ENCODE data around the gene SEMA4C.

Gene SEMA4C

GRCh38 chr2:96869822-96870625 is at the start of gene SEMA4C:
TSS of gene SEMA4C (minus strand) at chr2:96870080. CDS start at chr2:96867886, 2,194 bp downstream.
- peak in 1 of 3 experiments; percentile 40 for DNase-seq (ENCODE audit: low read depth in 3 of 3)

- no peak for DNase-seq (ENCODE audit: low read depth in 3 of 3)
Observed at GRCh38 chr2:96918754-96919550, 49.1 kb upstream of the SEMA4C start.

- no peak for DNase-seq (ENCODE audit: low read depth in 3 of 3)
Observed at GRCh38 chr2:96918092-96918753, 48.3 kb upstream of the SEMA4C start.

GRCh38 chr2:96916646-96917543 is 47.0 kb upstream of the SEMA4C start:
- no peak for DNase-seq (ENCODE audit: low read depth in 3 of 3)

- no peak for DNase-seq (ENCODE audit: low read depth in 3 of 3)
Observed at GRCh38 chr2:96916156-96916630, 46.3 kb upstream of the SEMA4C start.

GRCh38 chr2:96914332-96914731 is 44.5 kb upstream of the SEMA4C start:
- no peak for DNase-seq (ENCODE audit: low read depth in 3 of 3)

GRCh38 chr2:96913398-96914202 is 43.7 kb upstream of the SEMA4C start:
- peak in 1 of 3 experiments; percentile 29 for DNase-seq (ENCODE audit: low read depth in 3 of 3)

- no peak for DNase-seq (ENCODE audit: low read depth in 3 of 3)
Observed at GRCh38 chr2:96913117-96913397, 43.2 kb upstream of the SEMA4C start.

GRCh38 chr2:96912346-96913116 is 42.7 kb upstream of the SEMA4C start:
- no peak for DNase-seq (ENCODE audit: low read depth in 3 of 3)

- DNase-seq (ENCODE audit: low read depth in 3 of 3) = no peak
Observed at GRCh38 chr2:96909611-96910021, 39.7 kb upstream of the SEMA4C start.

- no peak for DNase-seq (ENCODE audit: low read depth in 3 of 3)
Observed at GRCh38 chr2:96907115-96908041, 37.5 kb upstream of the SEMA4C start.

GRCh38 chr2:96906729-96907114 is 36.8 kb upstream of the SEMA4C start:
- DNase-seq (ENCODE audit: low read depth in 3 of 3) = no peak

GRCh38 chr2:96903815-96904214 is 33.9 kb upstream of the SEMA4C start:
- DNase-seq (ENCODE audit: low read depth in 3 of 3) = no peak

GRCh38 chr2:96903318-96903717 is 33.4 kb upstream of the SEMA4C start:
- DNase-seq (ENCODE audit: low read depth in 3 of 3) = no peak

- no peak for DNase-seq (ENCODE audit: low read depth in 3 of 3)
Observed at GRCh38 chr2:96900237-96900636, 30.4 kb upstream of the SEMA4C start.

- no peak for DNase-seq (ENCODE audit: low read depth in 3 of 3)
Observed at GRCh38 chr2:96899413-96899741, 29.5 kb upstream of the SEMA4C start.

GRCh38 chr2:96898641-96899412 is 28.9 kb upstream of the SEMA4C start:
- no peak for DNase-seq (ENCODE audit: low read depth in 3 of 3)

- DNase-seq (ENCODE audit: low read depth in 3 of 3) = no peak
Observed at GRCh38 chr2:96898135-96898505, 28.2 kb upstream of the SEMA4C start.
